ENCODE results near the gene CCDC92. TPM values are rescaled to one million over a fixed set of nuclear protein-coding genes. Genes with fewer than 3 reads are reported as not detected.

Gene CCDC92
- total and polyA plus RNA-seq, 2 of the 8 experiments (the other 6 are each of a cell fraction or from before 2014, with no cell fraction given): 0.43 to 0.51 TPM

GRCh38 chr12:123888989-123889388, 83.6 kb downstream of the CCDC92 start (continued):
- no peak for TF ChIP-seq CHD7 (IDR thresholded peaks at IDR 0.05; ENCODE audit: insufficient replicate concordance, low read length)
- TF ChIP-seq KDM5A (IDR thresholded peaks at IDR 0.05; ENCODE audit: low read length): no peak
- TF ChIP-seq E2F6 (IDR thresholded peaks at IDR 0.05): no peak
